CD14-positive monocyte (primary cell): ENCODE results near the gene MRTFB. TPM values are rescaled to one million over a fixed set of nuclear protein-coding genes. Genes with fewer than 3 reads are reported as not detected.
"Not testable (repeated sequence)": the region's sequence is repeated elsewhere in the genome, so short reads cannot be mapped to it uniquely, and the experiment has no call there.

ENCODE experiments used
- DNase-seq, 3 donors: peaks; one replicate each; pipeline ENCODE4 v3.0.0-alpha.2; 2011 to 2022
- H2AFZ ChIP-seq: 2 replicates; pipeline ENCODE4 v1.6.0; 2012; ENCODE audit warnings: mild to moderate bottlenecking, low read depth, low read length, inconsistent platforms; ENCODE audit not compliant: insufficient read depth, poor library complexity, severe bottlenecking
- H3K27ac ChIP-seq, 2 donors: 1 replicate in 1 of 2; 2 replicates in 1 of 2; pipeline ENCODE4 v1.5.1; 2012 to 2013; ENCODE audit warnings: low read length in 2 of 2, control low read depth in 1 of 2, inconsistent platforms in 1 of 2, low read depth in 1 of 2, mild to moderate bottlenecking in 1 of 2
- H3K27me3 ChIP-seq, 2 donors: one replicate each; pipeline versions ENCODE4 v1.6.0 to v1.6.1; 2011 to 2013; ENCODE audit warnings: low read length in 2 of 2; ENCODE audit not compliant: control insufficient read depth in 2 of 2, insufficient read depth in 2 of 2
- H3K36me3 ChIP-seq, 2 donors: replicated peaks in 1 of 2; 1 replicate in 1 of 2; 2 replicates in 1 of 2; pipeline versions ENCODE4 v1.5.1 to v1.6.1; 2012 to 2013; ENCODE audit warnings: low read length in 2 of 2, control low read depth in 1 of 2, inconsistent platforms in 1 of 2, mild to moderate bottlenecking in 1 of 2; ENCODE audit not compliant: insufficient read depth in 2 of 2, control insufficient read depth in 1 of 2
- H3K4me1 ChIP-seq, 2 donors: 1 replicate in 1 of 2; 2 replicates in 1 of 2; pipeline versions ENCODE4 v1.5.1 to v1.6.1; 2012 to 2013; ENCODE audit warnings: low read length in 2 of 2, control low read depth in 1 of 2, inconsistent platforms in 1 of 2, mild to moderate bottlenecking in 1 of 2, moderate library complexity in 1 of 2; ENCODE audit not compliant: insufficient read depth in 2 of 2, control insufficient read depth in 1 of 2
- H3K4me2 ChIP-seq: replicated peaks from 2 replicates; pipeline ENCODE3; 2012; ENCODE audit warnings: low read length, moderate library complexity, mild to moderate bottlenecking; ENCODE audit not compliant: poor library complexity, severe bottlenecking; ENCODE audit errors: extremely low read depth
- H3K4me3 ChIP-seq, 3 experiments: fragments of 200-600 bp in 1 of 3; sonication (generic) in 1 of 3; replicated peaks in 1 of 3; 1 replicate in 2 of 3; 2 replicates in 1 of 3; pipeline ENCODE4 v1.5.1; 2011 to 2013; ENCODE audit warnings: low read length in 3 of 3, mild to moderate bottlenecking in 3 of 3, control low read depth in 2 of 3, low read depth in 2 of 3, inconsistent platforms in 1 of 3, moderate library complexity in 1 of 3
- H3K79me2 ChIP-seq: 2 replicates; pipeline ENCODE4 v1.6.0; 2012; ENCODE audit warnings: mild to moderate bottlenecking, control low read depth, inconsistent platforms, low read length, moderate library complexity; ENCODE audit not compliant: insufficient read depth
- H3K9ac ChIP-seq: 2 replicates; pipeline ENCODE4 v1.6.0; 2017; ENCODE audit warnings: low read length, mild to moderate bottlenecking; ENCODE audit not compliant: insufficient read depth, poor library complexity, severe bottlenecking
- H3K9me3 ChIP-seq, 2 donors: replicated peaks in 1 of 2; 1 replicate in 1 of 2; 2 replicates in 1 of 2; pipeline versions ENCODE4 v1.5.1 to v1.6.1; 2012 to 2013; ENCODE audit warnings: low read length in 2 of 2, control low read depth in 1 of 2; ENCODE audit not compliant: control insufficient read depth in 1 of 2, insufficient read depth in 1 of 2
- H4K20me1 ChIP-seq: 2 replicates; pipeline ENCODE4 v1.6.0; 2012; ENCODE audit warnings: mild to moderate bottlenecking, low read length, control low read depth, moderate library complexity; ENCODE audit not compliant: insufficient read depth
- H3K27ac Mint-ChIP-seq, 7 donors: one replicate each; pipeline ENCODE4 v1.8.0; 2020; ENCODE audit warnings: mild to moderate bottlenecking in 7 of 7, mixed read lengths in 7 of 7, moderate library complexity in 6 of 7, inconsistent platforms in 2 of 7
- H3K27me3 Mint-ChIP-seq, 3 donors: one replicate each; pipeline ENCODE4 v1.8.0; 2021 to 2022; ENCODE audit warnings: low read depth in 3 of 3, mild to moderate bottlenecking in 3 of 3, mixed read lengths in 3 of 3, moderate library complexity in 3 of 3, inconsistent platforms in 1 of 3
- H3K36me3 Mint-ChIP-seq, 2 donors: one replicate each; pipeline ENCODE4 v1.8.0; 2020; ENCODE audit warnings: mixed read lengths in 2 of 2, inconsistent platforms in 1 of 2, mild to moderate bottlenecking in 1 of 2
- H3K4me1 Mint-ChIP-seq: one replicate; pipeline ENCODE4 v1.8.0; 2020; ENCODE audit warnings: mild to moderate bottlenecking, mixed read lengths
- H3K4me3 Mint-ChIP-seq, 2 donors: one replicate each; pipeline ENCODE4 v1.8.0; 2020; ENCODE audit warnings: mild to moderate bottlenecking in 2 of 2, mixed read lengths in 2 of 2, moderate library complexity in 1 of 2
- H3K9me3 Mint-ChIP-seq, 7 donors: one replicate each; pipeline ENCODE4 v1.8.0; 2020 to 2022; ENCODE audit warnings: mixed read lengths in 7 of 7, mild to moderate bottlenecking in 6 of 7, moderate library complexity in 6 of 7, inconsistent platforms in 2 of 7
- CTCF ChIP-seq: fragments of 200-600 bp; IDR thresholded peaks from one replicate; pipeline ENCODE4 v1.8.0; 2022; ENCODE audit warnings: antibody characterized with exemption, mild to moderate bottlenecking
- whole genome bisulfite sequencing: methylation state at CpG from one replicate; pipeline ENCODE4 v1.1.5; 2013; ENCODE audit warnings: missing lambda C conversion rate; ENCODE audit not compliant: insufficient coverage; 5-methylcytosine and 5-hydroxymethylcytosine counted together
- intact Hi-C, 2 donors: fragments of 100-400 bp; cut with micrococcal nuclease; formaldehyde crosslinking; loops; one replicate each; pipeline versions ENCODE4 v1.15.0 to v1.15.1; 2023
- polyA plus RNA-seq, 3 donors: library from polyadenylated mRNA; depleted of rRNA in 1 of 3; unstranded in 2 of 3; stranded (reverse) in 1 of 3; fragments of 300-500 nt in 2 of 3; fragments of >200 nt in 1 of 3; fragmentation: Illumina TruSeq in 2 of 3; gene quantifications; 1 replicate in 2 of 3; 2 replicates in 1 of 3; pipeline ENCODE4 v1.2.3, GENCODE V29; 2012 to 2021

Gene MRTFB
- polyA plus RNA-seq, 3 donors, result 0.69 to 1.4 (median 0.87) TPM

GRCh38 chr16:14182999-14183398 lies 111.9 kb downstream of the MRTFB start:
- peaks cover 27% of the 10 kb centered on the region for H3K4me1 Mint-ChIP-seq
- TF ChIP-seq CTCF, result no peak
- intact Hi-C loops, result no loop called here

DNA sequence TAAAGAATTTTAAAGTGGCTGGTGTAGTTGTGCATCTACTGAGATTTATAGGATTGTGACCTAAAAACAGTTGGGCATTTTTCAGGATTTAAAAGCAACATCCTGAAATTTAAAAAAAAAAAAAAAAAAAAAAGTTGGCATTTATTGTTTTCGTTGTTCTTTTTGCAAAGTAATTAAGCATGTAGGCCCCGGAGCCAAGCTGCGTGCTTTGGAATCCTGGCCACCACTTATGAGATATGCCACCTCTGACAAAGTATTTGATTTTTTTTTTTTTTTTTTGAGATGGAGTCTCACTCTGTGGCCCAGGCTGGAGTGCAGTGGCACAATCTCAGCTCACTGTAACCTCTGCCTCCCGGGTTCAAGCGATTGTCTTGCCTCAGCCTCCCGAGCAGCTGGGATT lies 112.8 kb downstream of the MRTFB start:
- H3K27ac Mint-ChIP-seq, DNase-seq, H2AFZ ChIP-seq, H3K79me2 ChIP-seq, H4K20me1 ChIP-seq, H3K9me3 Mint-ChIP-seq, H3K36me3 Mint-ChIP-seq, H3K4me2 ChIP-seq, H3K4me3 Mint-ChIP-seq, H3K27me3 ChIP-seq, H3K9ac ChIP-seq, H3K36me3 ChIP-seq, H3K27me3 Mint-ChIP-seq, intact Hi-C loops, H3K9me3 ChIP-seq, H3K27ac ChIP-seq, H3K4me3 ChIP-seq: not testable (repeated sequence)
- H3K4me1 ChIP-seq, result peaks cover 9 to 13% of the 10 kb centered on the region in 2 donors
- peaks cover 27% of the 10 kb centered on the region for H3K4me1 Mint-ChIP-seq
- no CpG with 5 or more reads among the region's 6 CpGs for WGBS

More at GRCh38 chr16:14182999-14183398, 111.9 kb downstream of the MRTFB start:
- Histone ChIP-seq H4K20me1 (no peaks in the 10 kb centered on the region), H3K9me3 (no peaks in the 10 kb centered on the region), H2AFZ (no peak overlapping the region), H3K79me2 (no peaks in the 10 kb centered on the region), H3K36me3 (no peaks in the 10 kb centered on the region), H3K9ac (no peak overlapping the region), H3K27me3 (no peaks in the 10 kb centered on the region), H3K4me3 (no peak overlapping the region), H3K27ac (no peak overlapping the region), H3K4me1 (peaks cover 9 to 13% of the 10 kb centered on the region in 2 donors), H3K4me2 (no peak overlapping the region)
- no peaks in the 10 kb centered on the region for H3K9me3 Mint-ChIP-seq
- no CpG with 5 or more reads among the region's 1 CpG for WGBS
- no peak overlapping the region for H3K4me3 Mint-ChIP-seq
- DNase-seq, result no peak
- H3K36me3 Mint-ChIP-seq, result no peaks in the 10 kb centered on the region
- H3K27me3 Mint-ChIP-seq, result peaks cover 0 to 3% (median 1%) of the 10 kb centered on the region in 3 donors
- no peak overlapping the region for H3K27ac Mint-ChIP-seq
